Stimulated activated naive CD8-positive, alpha-beta T cell treated with anti-CD3 and anti-CD28 coated beads, Interleukin-15, amount 100 ng/mL, for 72 hours (primary cell): Measurements from ENCODE around the gene PPM1H.
A peak's percentile ranks its signal among the peaks of the same experiment; 100 is the strongest.
"Not testable (repeated sequence)": the region's sequence is repeated elsewhere in the genome, so short reads cannot be mapped to it uniquely, and the experiment has no call there.

Source experiments
- ATAC-seq: fragments of 150-1000 bp; cut with Tn5 transposase; 2 replicates; pipeline ENCODE4 v1.10.0; 2021; ENCODE audit warnings: mild to moderate bottlenecking, moderate library complexity
- DNase-seq, 2 donors: peaks; one replicate each; pipeline ENCODE4 v3.0.0; 2021 to 2022
- H3K27ac Mint-ChIP-seq, 2 donors: one replicate each; pipeline ENCODE4 v1.8.0; 2022; ENCODE audit warnings: mild to moderate bottlenecking in 2 of 2, mixed read lengths in 2 of 2, moderate library complexity in 2 of 2
- H3K27me3 Mint-ChIP-seq: one replicate; pipeline ENCODE4 v1.8.0; 2022; ENCODE audit warnings: mixed read lengths
- H3K4me1 Mint-ChIP-seq: one replicate; pipeline ENCODE4 v1.8.0; 2022; ENCODE audit warnings: mild to moderate bottlenecking, mixed read lengths
- H3K4me3 Mint-ChIP-seq, 2 donors: one replicate each; pipeline ENCODE4 v1.8.0; 2022; ENCODE audit warnings: mild to moderate bottlenecking in 2 of 2, mixed read lengths in 2 of 2, moderate library complexity in 1 of 2
- H3K9me3 Mint-ChIP-seq, 2 donors: one replicate each; pipeline ENCODE4 v1.8.0; 2022; ENCODE audit warnings: mixed read lengths in 2 of 2

PPM1H gene

DNA sequence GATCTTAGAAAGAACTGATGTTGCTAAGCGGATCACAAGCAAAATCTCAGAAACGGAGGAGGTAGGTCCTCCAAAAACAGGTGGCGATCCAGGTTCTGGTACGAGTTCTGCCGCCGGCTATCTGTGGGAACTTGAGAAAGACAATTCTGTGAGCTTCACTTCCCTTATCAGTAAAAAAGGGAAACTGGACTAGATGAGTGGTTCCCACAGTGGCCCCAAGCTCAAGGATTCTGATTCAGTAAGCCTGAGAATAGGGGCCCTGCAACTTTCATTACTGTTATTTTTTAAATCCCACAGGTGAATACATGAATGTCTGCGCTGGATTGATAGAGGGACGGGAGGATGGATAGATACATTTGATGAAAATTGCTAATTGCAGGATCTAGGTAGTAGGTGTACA lies 160.2 kb downstream of the PPM1H start:
- no peak for DNase-seq
- H3K9me3 Mint-ChIP-seq: peaks cover 0 to 10% of the 10 kb centered on the region in 2 donors
- peaks cover 6% of the 10 kb centered on the region for H3K4me1 Mint-ChIP-seq
- H3K27me3 Mint-ChIP-seq: no peaks in the 10 kb centered on the region
- no peak overlapping the region for H3K4me3 Mint-ChIP-seq
- no peak for ATAC-seq
- no peak overlapping the region for H3K27ac Mint-ChIP-seq

- H3K27me3 Mint-ChIP-seq: no peaks in the 10 kb centered on the region
- H3K4me1 Mint-ChIP-seq: peaks cover 20% of the 10 kb centered on the region
- peaks cover 0 to 10% of the 10 kb centered on the region in 2 donors for H3K9me3 Mint-ChIP-seq
- ATAC-seq (no peak), DNase-seq (no peak)
- H3K27ac Mint-ChIP-seq: no peak overlapping the region
- H3K4me3 Mint-ChIP-seq: no peak overlapping the region
Measured at GRCh38 chr12:62772416-62772955, 162.5 kb downstream of the PPM1H start.

DNA sequence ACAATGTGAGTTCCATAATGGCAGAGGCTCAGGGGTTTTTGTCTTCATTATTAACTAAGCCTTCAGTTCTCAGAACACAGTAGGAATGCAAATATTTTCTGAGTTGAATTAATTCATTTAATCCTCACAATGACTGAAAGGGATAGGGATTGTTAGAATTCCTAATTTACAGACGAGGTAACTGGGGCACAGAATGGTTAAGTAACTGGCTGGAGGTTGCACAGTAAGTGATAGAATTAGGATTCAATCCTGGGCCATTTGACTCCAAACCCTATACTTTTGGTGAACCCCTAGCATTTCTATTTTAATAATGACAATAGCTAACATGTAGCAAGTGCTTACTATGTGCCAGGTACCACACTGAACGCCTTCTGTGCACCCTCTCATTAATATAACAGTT lies 163.1 kb downstream of the PPM1H start:
- Mint-ChIP-seq H3K27me3 (no peaks in the 10 kb centered on the region), H3K4me3 (no peak overlapping the region), H3K27ac (no peak overlapping the region), H3K9me3 (peaks cover 0 to 10% of the 10 kb centered on the region in 2 donors), H3K4me1 (peaks cover 25% of the 10 kb centered on the region)
- DNase-seq (no peak), ATAC-seq (no peak)

GRCh38 chr12:62770381-62770780 lies 164.6 kb downstream of the PPM1H start:
- no peak for DNase-seq
- H3K4me1 Mint-ChIP-seq: peaks cover 29% of the 10 kb centered on the region
- no peak for ATAC-seq
- H3K9me3 Mint-ChIP-seq: no peaks in the 10 kb centered on the region
- H3K27ac Mint-ChIP-seq: no peak overlapping the region
- no peak overlapping the region for H3K4me3 Mint-ChIP-seq
- no peaks in the 10 kb centered on the region for H3K27me3 Mint-ChIP-seq

- H3K4me3 Mint-ChIP-seq: no peak overlapping the region
- no peak for ATAC-seq
- DNase-seq: no peak
- no peaks in the 10 kb centered on the region for H3K9me3 Mint-ChIP-seq
- H3K27me3 Mint-ChIP-seq: peaks cover 8% of the 10 kb centered on the region
- H3K4me1 Mint-ChIP-seq: peaks cover 29% of the 10 kb centered on the region
- no peak overlapping the region for H3K27ac Mint-ChIP-seq
Measured at GRCh38 chr12:62769076-62769619, 165.8 kb downstream of the PPM1H start.

GRCh38 chr12:62767946-62768345 lies 167.0 kb downstream of the PPM1H start:
- Mint-ChIP-seq H3K4me1 (peaks cover 29% of the 10 kb centered on the region), H3K27me3 (peaks cover 20% of the 10 kb centered on the region), H3K4me3 (peak overlapping the region in 1 of 2 donors; percentile 47), H3K9me3 (no peaks in the 10 kb centered on the region), H3K27ac (no peak overlapping the region)
- DNase-seq: peak; percentile 23 to 36
- peak; percentile 81 for ATAC-seq

GRCh38 chr12:62767496-62767895 lies 167.5 kb downstream of the PPM1H start:
- peak overlapping the region in 1 of 2 donors; percentile 47 for H3K4me3 Mint-ChIP-seq
- DNase-seq (no peak), ATAC-seq (no peak)
- H3K27ac Mint-ChIP-seq: no peak overlapping the region
- H3K9me3 Mint-ChIP-seq: no peaks in the 10 kb centered on the region
- H3K27me3 Mint-ChIP-seq: peaks cover 20% of the 10 kb centered on the region
- H3K4me1 Mint-ChIP-seq: peaks cover 29% of the 10 kb centered on the region

- no peaks in the 10 kb centered on the region for H3K9me3 Mint-ChIP-seq
- H3K27me3 Mint-ChIP-seq: peaks cover 20% of the 10 kb centered on the region
- H3K27ac Mint-ChIP-seq: no peak overlapping the region
- peaks cover 29% of the 10 kb centered on the region for H3K4me1 Mint-ChIP-seq
- no peak for ATAC-seq
- H3K4me3 Mint-ChIP-seq: no peak overlapping the region
- no peak for DNase-seq
Measured at GRCh38 chr12:62766496-62766895, 168.5 kb downstream of the PPM1H start.

DNA sequence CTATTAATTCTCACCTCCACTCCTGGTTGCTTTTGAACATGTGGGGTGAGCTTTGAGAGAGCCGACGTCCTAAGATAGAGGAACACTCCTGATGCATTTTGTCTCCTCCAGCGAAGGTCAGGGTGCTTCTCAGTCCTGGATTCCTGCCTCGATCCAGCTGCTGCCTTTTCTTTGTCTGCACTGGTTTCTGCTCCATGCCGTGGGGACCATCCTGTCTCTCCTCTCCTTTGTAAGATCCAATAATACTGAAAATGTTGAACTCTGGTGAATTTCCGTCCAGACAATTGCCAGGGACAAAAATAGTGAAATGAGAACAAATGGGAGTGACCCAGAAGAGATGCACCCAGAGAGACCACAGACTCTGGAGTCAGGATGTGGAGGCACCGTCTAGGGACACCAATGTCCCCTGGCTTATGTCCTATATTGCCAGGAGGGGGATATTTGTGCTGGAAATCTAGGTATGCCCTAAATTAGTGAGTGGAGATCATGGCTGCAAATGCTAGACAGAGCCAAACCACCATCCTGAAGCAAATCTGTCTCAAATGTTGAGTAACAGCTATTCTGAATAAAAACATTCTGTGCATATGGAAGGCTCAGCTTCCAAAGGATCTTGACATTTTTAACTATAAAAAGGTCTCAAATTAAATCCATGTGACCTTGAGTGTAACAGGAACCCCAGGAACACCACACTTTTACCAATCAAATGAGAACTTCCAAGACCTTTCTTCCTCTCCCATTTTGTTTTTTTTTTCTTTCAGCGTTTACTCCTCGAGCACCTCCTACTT lies 170.9 kb downstream of the PPM1H start:
- Mint-ChIP-seq H3K9me3 (no peaks in the 10 kb centered on the region), H3K27ac (no peak overlapping the region), H3K27me3 (peaks cover 37% of the 10 kb centered on the region), H3K4me1 (peaks cover 50% of the 10 kb centered on the region), H3K4me3 (no peak overlapping the region)
- ATAC-seq (no peak), DNase-seq (no peak)

- ATAC-seq (no peak), DNase-seq (no peak)
- Mint-ChIP-seq H3K4me1 (peaks cover 52% of the 10 kb centered on the region), H3K4me3 (no peak overlapping the region), H3K27me3 (peaks cover 39% of the 10 kb centered on the region), H3K27ac (no peak overlapping the region), H3K9me3 (no peaks in the 10 kb centered on the region)
Measured at GRCh38 chr12:62763312-62763711, 171.6 kb downstream of the PPM1H start.

DNA sequence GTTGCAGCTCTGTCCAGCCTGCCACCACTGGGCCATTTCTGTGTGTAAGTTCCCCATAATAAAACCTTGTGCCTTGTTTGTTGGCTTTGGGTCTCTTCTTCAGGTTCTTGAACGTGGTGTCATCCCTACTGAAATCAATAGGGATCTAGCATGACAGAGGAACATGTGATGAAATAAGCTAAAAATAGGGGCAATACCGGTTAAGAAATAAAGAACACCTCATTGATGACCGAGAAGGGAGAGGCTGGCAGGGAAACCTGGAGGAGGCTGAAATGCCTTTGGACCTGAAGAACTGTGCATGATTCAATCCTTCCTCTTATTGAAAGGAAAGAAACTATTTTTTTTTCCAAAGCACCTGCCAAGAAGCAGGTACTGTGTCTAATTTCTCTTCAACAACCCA lies 172.3 kb downstream of the PPM1H start:
- DNase-seq (no peak), ATAC-seq (no peak)
- H3K9me3 Mint-ChIP-seq: no peaks in the 10 kb centered on the region
- H3K27ac Mint-ChIP-seq: no peak overlapping the region
- H3K4me3 Mint-ChIP-seq: no peak overlapping the region
- peaks cover 39% of the 10 kb centered on the region for H3K27me3 Mint-ChIP-seq
- peaks cover 52% of the 10 kb centered on the region for H3K4me1 Mint-ChIP-seq

DNA sequence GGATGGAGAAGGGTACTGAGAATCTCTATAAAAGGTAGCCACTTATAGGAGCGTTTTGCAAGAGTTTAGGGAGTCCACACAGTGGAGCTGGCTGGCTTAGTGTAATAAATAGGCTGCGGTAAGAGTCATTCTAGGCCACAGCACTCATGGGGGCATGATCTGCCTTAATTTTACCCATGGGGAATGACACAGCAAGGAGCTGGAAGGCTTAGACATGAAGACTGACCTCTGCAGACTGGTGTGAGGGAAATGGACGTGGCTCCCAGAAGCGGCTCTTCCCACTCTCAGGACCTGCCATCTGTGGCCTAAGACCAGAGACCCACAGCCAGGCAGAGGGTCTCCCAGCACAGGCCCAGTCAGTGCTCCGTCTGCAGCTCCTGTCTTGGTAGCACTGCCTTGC lies 173.3 kb downstream of the PPM1H start:
- Mint-ChIP-seq H3K27me3 (peaks cover 39% of the 10 kb centered on the region), H3K27ac (no peak overlapping the region), H3K4me1 (peaks cover 53% of the 10 kb centered on the region), H3K9me3 (no peaks in the 10 kb centered on the region), H3K4me3 (no peak overlapping the region)
- ATAC-seq (no peak), DNase-seq (no peak)

- H3K4me1 Mint-ChIP-seq: peaks cover 58% of the 10 kb centered on the region
- H3K9me3 Mint-ChIP-seq: no peaks in the 10 kb centered on the region
- peaks cover 39% of the 10 kb centered on the region for H3K27me3 Mint-ChIP-seq
- H3K27ac Mint-ChIP-seq: no peak overlapping the region
- ATAC-seq (peak; percentile 69), DNase-seq (no peak)
- peak overlapping the region in 1 of 2 donors; percentile 22 for H3K4me3 Mint-ChIP-seq
Measured at GRCh38 chr12:62760779-62761178, 174.2 kb downstream of the PPM1H start.

GRCh38 chr12:62760341-62760740 lies 174.6 kb downstream of the PPM1H start:
- DNase-seq, H3K9me3 Mint-ChIP-seq, H3K27ac Mint-ChIP-seq, ATAC-seq: not testable (repeated sequence)
- peaks cover 54% of the 10 kb centered on the region for H3K4me1 Mint-ChIP-seq
- H3K27me3 Mint-ChIP-seq: peaks cover 39% of the 10 kb centered on the region
- H3K4me3 Mint-ChIP-seq: peak overlapping the region in 1 of 2 donors; percentile 22

DNA sequence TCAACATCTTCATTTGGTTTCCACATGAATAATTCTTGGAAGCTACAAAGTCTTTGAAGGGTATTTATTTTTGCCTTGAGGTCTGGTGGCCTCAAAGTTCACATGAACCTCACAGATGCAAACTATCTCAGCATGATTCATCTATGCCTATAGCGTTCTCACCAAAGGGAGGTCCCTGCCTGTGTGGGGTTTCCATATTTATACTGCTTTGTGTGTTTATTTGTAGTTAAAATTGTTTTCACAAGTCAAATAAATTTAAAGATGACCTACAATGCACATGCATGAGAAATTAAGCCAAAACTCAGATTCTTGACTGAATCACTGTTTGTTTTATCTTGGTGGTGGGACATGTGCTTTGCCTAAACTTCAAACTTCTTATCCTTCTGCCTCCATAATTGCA lies 176.7 kb downstream of the PPM1H start:
- ATAC-seq (peak; percentile 89), DNase-seq (no peak)
- Mint-ChIP-seq H3K27me3 (peaks cover 35% of the 10 kb centered on the region), H3K4me3 (no peak overlapping the region), H3K4me1 (peaks cover 54% of the 10 kb centered on the region), H3K9me3 (no peaks in the 10 kb centered on the region), H3K27ac (no peak overlapping the region)

DNA sequence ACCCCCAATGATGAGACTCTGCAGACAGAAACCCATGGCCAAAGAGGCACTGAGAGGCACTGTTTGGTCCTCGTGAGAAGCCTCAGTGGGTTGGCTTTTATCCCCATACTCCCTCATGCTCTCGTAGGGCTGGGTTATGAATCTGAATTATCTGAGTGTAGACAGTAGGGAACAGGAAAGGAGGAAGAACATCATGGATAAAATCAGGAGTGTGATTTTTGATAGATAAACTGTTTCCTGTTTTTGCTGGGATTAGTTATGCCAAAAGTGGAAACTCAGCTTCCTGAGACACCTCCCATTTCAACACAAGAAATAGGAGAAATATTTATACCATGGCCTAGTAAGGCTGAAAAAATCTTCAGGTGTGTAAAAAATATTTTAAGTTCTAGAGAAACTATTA lies 177.9 kb downstream of the PPM1H start:
- Mint-ChIP-seq H3K27ac (peak overlapping the region in 1 of 2 donors; percentile 36), H3K9me3 (no peaks in the 10 kb centered on the region), H3K4me1 (peaks cover 54% of the 10 kb centered on the region), H3K4me3 (no peak overlapping the region), H3K27me3 (peaks cover 32% of the 10 kb centered on the region)
- DNase-seq: no peak
- no peak for ATAC-seq
